HepG2 (cell line): Measurements from ENCODE around the gene ARHGEF11. TPM values are rescaled to one million over a fixed set of nuclear protein-coding genes. Genes with fewer than 3 reads are reported as not detected.

Experiments
- ATAC-seq: fragments of 200-7000 bp; cut with Tn5 transposase; 3 replicates; pipeline ENCODE4 v1.9.1; 2020; ENCODE audit warnings: mild to moderate bottlenecking, moderate library complexity
- BruUV-seq: library from RNA; stranded (reverse); fragments of 400-500 nt; replicated peaks from 2 replicates; lab custom pipeline; 2021; lab: Mats Ljungman, UMichigan
- CTCF ChIA-PET: fragments of 300-600 bp; formaldehyde crosslinking; extraction: SDS; loops from one replicate; lab custom pipeline; 2021; ENCODE audit warnings: low total read pairs, inconsistent platforms, low intra/inter-chr PET ratio; lab: Yijun Ruan, JAX
- POLR2A ChIA-PET: fragments of 350-600 bp; sonication (Branson Sonifier 250); formaldehyde crosslinking; loops from one replicate; lab custom pipeline; 2020; ENCODE audit warnings: antibody characterized with exemption, inconsistent platforms; lab: Yijun Ruan, JAX
- DNase-seq: peaks from one replicate; pipeline ENCODE4 v3.0.0-alpha.2; 2015; ENCODE audit warnings: low spot score
- FAIRE-seq: peaks from 3 replicates; lab custom pipeline; 2011; peaks lifted over from hg19 to GRCh38; lab: Jason Lieb, UNC
- H2AFZ ChIP-seq: one replicate; pipeline ENCODE4 v1.6.1; 2011; ENCODE audit warnings: low read length, inconsistent platforms
- H3K27ac ChIP-seq: fragments of 300-600 bp; 3 replicates; pipeline ENCODE4 v1.8.0; 2011; ENCODE audit warnings: mixed run types, mild to moderate bottlenecking, mixed read lengths, low read length, inconsistent platforms; ENCODE audit not compliant: insufficient read depth; ENCODE audit errors: extremely low read length
- H3K27me3 ChIP-seq, 2 experiments: fragments of 200-600 bp in 1 of 2; 2 replicates in 1 of 2; 3 replicates in 1 of 2; pipeline versions ENCODE4 v1.6.0 to v1.8.0; 2011; ENCODE audit warnings: low read length in 2 of 2, mild to moderate bottlenecking in 2 of 2, moderate library complexity in 2 of 2, inconsistent platforms in 1 of 2; ENCODE audit not compliant: insufficient read depth in 2 of 2, control insufficient read depth in 1 of 2
- H3K36me3 ChIP-seq, 2 experiments: fragments of 200-600 bp in 1 of 2; replicated peaks in 1 of 2; 2 replicates in 1 of 2; 3 replicates in 1 of 2; pipeline versions ENCODE4 v1.5.1 to v1.8.0; 2011; ENCODE audit warnings: low read length in 2 of 2, inconsistent platforms in 1 of 2; ENCODE audit not compliant: insufficient read depth in 2 of 2, control insufficient read depth in 1 of 2
- H3K4me1 ChIP-seq: 2 replicates; pipeline ENCODE4 v1.5.1; 2012; ENCODE audit warnings: low read length, inconsistent platforms; ENCODE audit not compliant: insufficient read depth
- H3K4me2 ChIP-seq: 2 replicates; pipeline ENCODE4 v1.6.0; 2011; ENCODE audit warnings: low read depth, low read length, inconsistent platforms
- H3K4me3 ChIP-seq, 3 experiments: fragments of 200-600 bp in 1 of 3; sonication (generic), shearing (Covaris generic) in 1 of 3; replicated peaks in 1 of 3; 2 replicates each; pipeline ENCODE4 v1.5.1; 2011 to 2016; ENCODE audit warnings: low read length in 3 of 3, inconsistent platforms in 2 of 3, low read depth in 2 of 3, mild to moderate bottlenecking in 2 of 3, control low read depth in 1 of 3, mixed read lengths in 1 of 3; ENCODE audit not compliant: insufficient read depth in 1 of 3
- H3K79me2 ChIP-seq: one replicate; pipeline ENCODE4 v1.6.1; 2011; ENCODE audit warnings: low read length, inconsistent platforms; ENCODE audit not compliant: insufficient read depth
- H3K9ac ChIP-seq: 2 replicates; pipeline ENCODE4 v1.6.0; 2011; ENCODE audit warnings: mild to moderate bottlenecking, low read depth, low read length, inconsistent platforms; ENCODE audit not compliant: insufficient read depth
- H3K9me3 ChIP-seq: 2 replicates; pipeline ENCODE4 v1.5.1; 2012; ENCODE audit warnings: mild to moderate bottlenecking, low read length
- H4K20me1 ChIP-seq: 2 replicates; pipeline ENCODE4 v1.6.0; 2011; ENCODE audit warnings: inconsistent platforms, mild to moderate bottlenecking, low read length, moderate library complexity; ENCODE audit not compliant: insufficient read depth
- MTA1 ChIP-seq: sonication (generic); formaldehyde crosslinking; IDR thresholded peaks from 2 replicates; pipeline ENCODE4 v1.4.0; 2020; ENCODE audit warnings: missing genetic modification reagents, mild to moderate bottlenecking, borderline replicate concordance
- PCBP1 ChIP-seq: fragments of 200-400 bp; formaldehyde crosslinking; IDR thresholded peaks from 2 replicates; pipeline ENCODE4 v1.6.1; 2017; ENCODE audit warnings: mild to moderate bottlenecking, low read depth, low read length, borderline replicate concordance
- SALL1 ChIP-seq: sonication (generic); formaldehyde crosslinking; IDR thresholded peaks from 2 replicates; pipeline ENCODE4 v1.8.0; 2022; ENCODE audit warnings: mild to moderate bottlenecking, missing genetic modification reagents
- SMYD3 ChIP-seq: sonication (generic); formaldehyde crosslinking; IDR thresholded peaks from 2 replicates; pipeline ENCODE4 v1.8.1; 2023; ENCODE audit warnings: mild to moderate bottlenecking, missing genetic modification reagents
- XRCC5 ChIP-seq: fragments of 200-400 bp; formaldehyde crosslinking; optimal IDR thresholded peaks from 2 replicates; pipeline ENCODE3; 2017; ENCODE audit warnings: mild to moderate bottlenecking, low read length
- ZFX ChIP-seq: sonication (generic); formaldehyde crosslinking; IDR thresholded peaks from 2 replicates; pipeline ENCODE4 v1.4.0; 2020; ENCODE audit warnings: mild to moderate bottlenecking, low read depth, missing genetic modification reagents, moderate library complexity
- ZNF746 ChIP-seq: sonication (generic); formaldehyde crosslinking; IDR thresholded peaks from 2 replicates; pipeline ENCODE4 v1.8.0; 2022; ENCODE audit warnings: mild to moderate bottlenecking, missing genetic modification reagents
- ZNF841 ChIP-seq: sonication (generic); formaldehyde crosslinking; IDR thresholded peaks from 2 replicates; pipeline ENCODE4 v1.8.1; 2023; ENCODE audit warnings: missing genetic modification reagents, borderline replicate concordance
- WGBS: methylation state at CpG from one replicate; pipeline ENCODE4 v1.1.6; 2017; ENCODE audit warnings: low lambda C conversion rate; 5-methylcytosine and 5-hydroxymethylcytosine counted together
- in situ Hi-C: cut with HindIII; loops from 2 replicates; pipeline ENCODE4 v1.10.0; 2017; ENCODE audit warnings: low pct_unique_long_range_greater_than_20kb; ENCODE audit not compliant: extremely low pct_ligation_motif_present
- intact Hi-C: fragments of 100-400 bp; cut with micrococcal nuclease; formaldehyde crosslinking; loops from one replicate; pipeline ENCODE4 v1.10.0; 2022; ENCODE audit not compliant: unreplicated experiment
- polyA plus RNA-seq, 8 experiments: library from polyadenylated mRNA; depleted of rRNA in 3 of 8; stranded (reverse) in 7 of 8; unstranded in 1 of 8; fragments of >200 nt; fragmentation: Illumina TruSeq in 4 of 8; extraction: Trizol in 4 of 8; gene quantifications; 2 replicates each; pipeline versions ENCODE4 v1.2.1 to v1.2.3, GENCODE V29; 2011 to 2016; ENCODE audit warnings: low read depth in 4 of 8, missing spikeins in 1 of 8, mixed read lengths in 1 of 8; ENCODE audit not compliant: insufficient read depth in 1 of 8
- total RNA-seq, 5 experiments: library from RNA; depleted of rRNA; stranded (reverse); fragments of >200 nt; fragmentation: Illumina TruSeq; extraction: Trizol; gene quantifications; 2 replicates each; pipeline ENCODE4 v1.2.3, GENCODE V29; 2016; ENCODE audit warnings: low read depth in 1 of 5
- TF ChIP-seq, protein P1 (sequence below): sonication (generic); formaldehyde crosslinking; IDR thresholded peaks from 2 replicates; pipeline ENCODE4 v1.8.0; 2022; ENCODE audit warnings: mild to moderate bottlenecking, missing genetic modification reagents, moderate library complexity
- TF ChIP-seq, protein P2 (sequence below): fragments of 450-650 bp; IDR thresholded peaks from 2 replicates; pipeline ENCODE4 v1.6.1; 2016
- TF ChIP-seq, protein P3 (sequence below): sonication (generic); formaldehyde crosslinking; IDR thresholded peaks from 2 replicates; pipeline ENCODE4 v1.4.0; 2020; ENCODE audit warnings: low read depth, missing genetic modification reagents
- TF ChIP-seq, protein P4 (sequence below): sonication (generic); formaldehyde crosslinking; IDR thresholded peaks from 2 replicates; pipeline ENCODE4 v1.4.0; 2020; ENCODE audit warnings: missing genetic modification reagents

Gene ARHGEF11
- total and polyA plus RNA-seq, 2 of the 13 experiments (the other 11 are each of a cell fraction or from before 2014, with no cell fraction given) = 16.5 to 21.2 TPM

DNA sequence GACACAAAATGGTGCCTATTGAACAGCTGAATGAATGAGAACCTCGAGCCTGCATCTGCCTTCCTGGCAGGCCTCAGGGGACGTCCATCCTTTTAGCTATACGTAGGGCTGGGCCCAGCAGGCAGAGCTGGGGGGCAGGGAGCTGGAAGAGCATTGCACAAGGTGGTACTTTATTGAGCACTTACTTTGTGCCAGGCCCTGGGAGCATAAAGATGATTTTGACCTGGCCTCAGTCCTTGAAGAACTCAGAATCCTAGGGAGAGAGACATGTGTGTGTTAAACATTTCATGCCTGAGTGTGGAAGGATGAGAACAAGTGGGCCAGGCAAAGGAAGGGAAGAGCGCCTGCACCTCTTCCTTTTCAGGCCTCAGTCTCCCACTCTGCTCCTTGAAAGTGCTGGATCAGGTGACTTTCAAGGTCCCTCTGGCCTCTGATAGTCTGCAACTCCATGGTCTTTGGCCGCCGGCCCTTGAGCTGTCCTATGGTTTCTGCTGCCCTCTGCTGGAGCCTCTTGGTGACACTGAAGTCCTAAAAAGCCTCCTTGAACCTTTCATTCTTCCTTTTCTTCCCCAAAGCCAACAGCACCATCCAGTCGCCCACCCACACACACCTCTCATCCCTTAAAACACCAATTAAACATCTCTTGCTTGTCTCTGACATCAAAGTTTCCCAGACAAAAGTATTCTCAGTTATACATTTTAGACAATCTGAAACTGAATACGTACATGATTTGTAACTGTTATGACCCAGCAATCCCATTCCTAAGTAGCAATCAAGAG, 155.6 kb downstream of the ARHGEF11 start:
- peak; percentile 45 for ATAC-seq
- no peak overlapping the region for H2AFZ ChIP-seq
- intact Hi-C loops (loop anchor here (1.0 kb wide), 2 partner anchors 51 to 201 kb away; no protein-coding TSS in a partner anchor), in situ Hi-C loops (loop anchor here (5.0 kb wide), 1 partner anchor 37 kb away; no protein-coding TSS in a partner anchor)
- no peaks in the 10 kb centered on the region for H4K20me1 ChIP-seq
- no peak overlapping the region for H3K4me2 ChIP-seq
- 23% methylated on average over 6 of the region's 8 CpGs for WGBS
- ChIA-PET POLR2A (no interaction called here), CTCF (interaction anchor here (1.8 to 2.6 kb wide), 4 partner anchors 38 to 201 kb away, joined by 7 to 14 read pairs (median 10); no protein-coding TSS in a partner anchor)
- H3K4me1 ChIP-seq = no peaks in the 10 kb centered on the region
- peak; percentile 53 for DNase-seq
- H3K36me3 ChIP-seq = no peaks in the 10 kb centered on the region
- H3K27me3 ChIP-seq = peaks cover 5 to 64% of the 10 kb centered on the region in 2 experiments
- H3K27ac ChIP-seq = no peak overlapping the region
- peak; percentile 44 for FAIRE-seq
- no peak overlapping the region for H3K9ac ChIP-seq
- no peaks in the 10 kb centered on the region for H3K9me3 ChIP-seq
- no TSS peak for BruUV-seq
- H3K79me2 ChIP-seq = no peaks in the 10 kb centered on the region
- H3K4me3 ChIP-seq = no peak overlapping the region
- no peak for TF ChIP-seq ZFX (CRISPR knock-in tag)
- TF ChIP-seq ZNF841 (CRISPR knock-in tag) = no peak
- TF ChIP-seq SALL1 (CRISPR knock-in tag) = 0 out of 2 replicates have a peak, but pooled peaks have one; percentile 17
- TF ChIP-seq, protein P1, sequence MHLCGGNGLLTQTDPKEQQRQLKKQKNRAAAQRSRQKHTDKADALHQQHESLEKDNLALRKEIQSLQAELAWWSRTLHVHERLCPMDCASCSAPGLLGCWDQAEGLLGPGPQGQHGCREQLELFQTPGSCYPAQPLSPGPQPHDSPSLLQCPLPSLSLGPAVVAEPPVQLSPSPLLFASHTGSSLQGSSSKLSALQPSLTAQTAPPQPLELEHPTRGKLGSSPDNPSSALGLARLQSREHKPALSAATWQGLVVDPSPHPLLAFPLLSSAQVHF (CRISPR knock-in tag) = no peak
- TF ChIP-seq SMYD3 (CRISPR knock-in tag) = no peak
- TF ChIP-seq MTA1 (CRISPR knock-in tag) = no peak
- TF ChIP-seq, protein P2, sequence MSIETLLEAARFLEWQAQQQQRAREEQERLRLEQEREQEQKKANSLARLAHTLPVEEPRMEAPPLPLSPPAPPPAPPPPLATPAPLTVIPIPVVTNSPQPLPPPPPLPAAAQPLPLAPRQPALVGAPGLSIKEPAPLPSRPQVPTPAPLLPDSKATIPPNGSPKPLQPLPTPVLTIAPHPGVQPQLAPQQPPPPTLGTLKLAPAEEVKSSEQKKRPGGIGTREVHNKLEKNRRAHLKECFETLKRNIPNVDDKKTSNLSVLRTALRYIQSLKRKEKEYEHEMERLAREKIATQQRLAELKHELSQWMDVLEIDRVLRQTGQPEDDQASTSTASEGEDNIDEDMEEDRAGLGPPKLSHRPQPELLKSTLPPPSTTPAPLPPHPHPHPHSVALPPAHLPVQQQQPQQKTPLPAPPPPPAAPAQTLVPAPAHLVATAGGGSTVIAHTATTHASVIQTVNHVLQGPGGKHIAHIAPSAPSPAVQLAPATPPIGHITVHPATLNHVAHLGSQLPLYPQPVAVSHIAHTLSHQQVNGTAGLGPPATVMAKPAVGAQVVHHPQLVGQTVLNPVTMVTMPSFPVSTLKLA = no peak
- TF ChIP-seq ZNF746 (CRISPR knock-in tag) = no peak
- TF ChIP-seq XRCC5 = peak; percentile 64
- TF ChIP-seq, protein P3, sequence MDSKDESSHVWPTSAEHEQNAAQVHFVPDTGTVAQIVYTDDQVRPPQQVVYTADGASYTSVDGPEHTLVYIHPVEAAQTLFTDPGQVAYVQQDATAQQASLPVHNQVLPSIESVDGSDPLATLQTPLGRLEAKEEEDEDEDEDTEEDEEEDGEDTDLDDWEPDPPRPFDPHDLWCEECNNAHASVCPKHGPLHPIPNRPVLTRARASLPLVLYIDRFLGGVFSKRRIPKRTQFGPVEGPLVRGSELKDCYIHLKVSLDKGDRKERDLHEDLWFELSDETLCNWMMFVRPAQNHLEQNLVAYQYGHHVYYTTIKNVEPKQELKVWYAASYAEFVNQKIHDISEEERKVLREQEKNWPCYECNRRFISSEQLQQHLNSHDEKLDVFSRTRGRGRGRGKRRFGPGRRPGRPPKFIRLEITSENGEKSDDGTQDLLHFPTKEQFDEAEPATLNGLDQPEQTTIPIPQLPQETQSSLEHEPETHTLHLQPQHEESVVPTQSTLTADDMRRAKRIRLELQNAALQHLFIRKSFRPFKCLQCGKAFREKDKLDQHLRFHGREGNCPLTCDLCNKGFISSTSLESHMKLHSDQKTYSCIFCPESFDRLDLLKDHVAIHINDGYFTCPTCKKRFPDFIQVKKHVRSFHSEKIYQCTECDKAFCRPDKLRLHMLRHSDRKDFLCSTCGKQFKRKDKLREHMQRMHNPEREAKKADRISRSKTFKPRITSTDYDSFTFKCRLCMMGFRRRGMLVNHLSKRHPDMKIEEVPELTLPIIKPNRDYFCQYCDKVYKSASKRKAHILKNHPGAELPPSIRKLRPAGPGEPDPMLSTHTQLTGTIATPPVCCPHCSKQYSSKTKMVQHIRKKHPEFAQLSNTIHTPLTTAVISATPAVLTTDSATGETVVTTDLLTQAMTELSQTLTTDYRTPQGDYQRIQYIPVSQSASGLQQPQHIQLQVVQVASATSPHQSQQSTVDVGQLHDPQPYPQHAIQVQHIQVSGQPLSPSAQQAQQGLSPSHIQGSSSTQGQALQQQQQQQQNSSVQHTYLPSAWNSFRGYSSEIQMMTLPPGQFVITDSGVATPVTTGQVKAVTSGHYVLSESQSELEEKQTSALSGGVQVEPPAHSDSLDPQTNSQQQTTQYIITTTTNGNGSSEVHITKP = 0 out of 2 replicates have a peak, but pooled peaks have one; percentile 49
- TF ChIP-seq, protein P4, sequence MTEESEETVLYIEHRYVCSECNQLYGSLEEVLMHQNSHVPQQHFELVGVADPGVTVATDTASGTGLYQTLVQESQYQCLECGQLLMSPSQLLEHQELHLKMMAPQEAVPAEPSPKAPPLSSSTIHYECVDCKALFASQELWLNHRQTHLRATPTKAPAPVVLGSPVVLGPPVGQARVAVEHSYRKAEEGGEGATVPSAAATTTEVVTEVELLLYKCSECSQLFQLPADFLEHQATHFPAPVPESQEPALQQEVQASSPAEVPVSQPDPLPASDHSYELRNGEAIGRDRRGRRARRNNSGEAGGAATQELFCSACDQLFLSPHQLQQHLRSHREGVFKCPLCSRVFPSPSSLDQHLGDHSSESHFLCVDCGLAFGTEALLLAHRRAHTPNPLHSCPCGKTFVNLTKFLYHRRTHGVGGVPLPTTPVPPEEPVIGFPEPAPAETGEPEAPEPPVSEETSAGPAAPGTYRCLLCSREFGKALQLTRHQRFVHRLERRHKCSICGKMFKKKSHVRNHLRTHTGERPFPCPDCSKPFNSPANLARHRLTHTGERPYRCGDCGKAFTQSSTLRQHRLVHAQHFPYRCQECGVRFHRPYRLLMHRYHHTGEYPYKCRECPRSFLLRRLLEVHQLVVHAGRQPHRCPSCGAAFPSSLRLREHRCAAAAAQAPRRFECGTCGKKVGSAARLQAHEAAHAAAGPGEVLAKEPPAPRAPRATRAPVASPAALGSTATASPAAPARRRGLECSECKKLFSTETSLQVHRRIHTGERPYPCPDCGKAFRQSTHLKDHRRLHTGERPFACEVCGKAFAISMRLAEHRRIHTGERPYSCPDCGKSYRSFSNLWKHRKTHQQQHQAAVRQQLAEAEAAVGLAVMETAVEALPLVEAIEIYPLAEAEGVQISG (CRISPR knock-in tag) = peak; percentile 98
- TF ChIP-seq PCBP1 = no peak
